ENCODE results near the gene VBP1.
"Not testable (repeated sequence)": the region's sequence is repeated elsewhere in the genome, so short reads cannot be mapped to it uniquely, and the experiment has no call there.

- TF ChIP-seq, protein P1, sequence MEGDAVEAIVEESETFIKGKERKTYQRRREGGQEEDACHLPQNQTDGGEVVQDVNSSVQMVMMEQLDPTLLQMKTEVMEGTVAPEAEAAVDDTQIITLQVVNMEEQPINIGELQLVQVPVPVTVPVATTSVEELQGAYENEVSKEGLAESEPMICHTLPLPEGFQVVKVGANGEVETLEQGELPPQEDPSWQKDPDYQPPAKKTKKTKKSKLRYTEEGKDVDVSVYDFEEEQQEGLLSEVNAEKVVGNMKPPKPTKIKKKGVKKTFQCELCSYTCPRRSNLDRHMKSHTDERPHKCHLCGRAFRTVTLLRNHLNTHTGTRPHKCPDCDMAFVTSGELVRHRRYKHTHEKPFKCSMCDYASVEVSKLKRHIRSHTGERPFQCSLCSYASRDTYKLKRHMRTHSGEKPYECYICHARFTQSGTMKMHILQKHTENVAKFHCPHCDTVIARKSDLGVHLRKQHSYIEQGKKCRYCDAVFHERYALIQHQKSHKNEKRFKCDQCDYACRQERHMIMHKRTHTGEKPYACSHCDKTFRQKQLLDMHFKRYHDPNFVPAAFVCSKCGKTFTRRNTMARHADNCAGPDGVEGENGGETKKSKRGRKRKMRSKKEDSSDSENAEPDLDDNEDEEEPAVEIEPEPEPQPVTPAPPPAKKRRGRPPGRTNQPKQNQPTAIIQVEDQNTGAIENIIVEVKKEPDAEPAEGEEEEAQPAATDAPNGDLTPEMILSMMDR (IDR thresholded peaks at IDR 0.05): not testable (repeated sequence)
- not testable (repeated sequence) for TF ChIP-seq POLR2A (IDR thresholded peaks at IDR 0.05)
Measured at GRCh38 chrX:155223746-155224145, 7.5 kb downstream of the VBP1 start.
